ENCODE results near the gene AS3MT. TPM values are rescaled to one million over a fixed set of nuclear protein-coding genes. Genes with fewer than 3 reads are reported as not detected.
"Not testable (repeated sequence)": the region's sequence is repeated elsewhere in the genome, so short reads cannot be mapped to it uniquely, and the experiment has no call there.

AS3MT gene
- total and polyA plus RNA-seq, 3 experiments from 2014 or later: 0.44 TPM; not detected in 2

DNA sequence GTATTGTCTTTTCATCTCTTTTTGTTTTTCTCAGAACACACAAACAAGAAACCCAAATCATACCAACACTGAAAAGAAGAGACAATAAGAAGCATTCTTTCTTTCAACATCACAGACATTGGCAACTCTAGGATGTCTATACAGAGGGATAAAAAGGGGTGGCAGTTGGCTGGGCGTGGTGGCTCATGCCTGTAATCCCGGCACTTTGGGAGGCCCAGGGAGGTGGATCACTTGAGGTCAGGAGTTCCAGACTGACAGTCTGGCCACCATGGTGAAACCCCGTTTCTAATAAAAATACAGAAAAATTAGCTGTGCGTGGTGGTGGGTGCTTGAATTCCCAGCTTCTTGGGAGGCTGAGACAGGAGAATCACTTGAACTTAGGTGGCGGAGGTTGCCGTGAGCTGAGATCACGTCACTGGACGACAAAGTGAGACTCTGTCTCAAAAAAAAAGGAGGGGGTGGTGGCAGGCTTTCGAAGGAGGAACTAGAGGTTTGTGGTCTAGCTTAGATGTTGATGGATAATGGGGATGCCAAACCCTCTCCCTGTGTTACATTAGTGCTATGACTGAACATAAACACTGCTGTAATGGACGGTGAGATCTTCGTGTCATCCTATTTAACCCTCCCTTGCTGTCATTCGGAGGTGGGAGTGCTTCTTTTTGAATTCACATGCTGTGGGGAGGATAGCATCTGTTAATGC, 58.2 kb downstream of the AS3MT start:
- ChIA-PET CTCF (no interaction called here), POLR2A (no interaction called here)
- DNase-seq: no peak

DNA sequence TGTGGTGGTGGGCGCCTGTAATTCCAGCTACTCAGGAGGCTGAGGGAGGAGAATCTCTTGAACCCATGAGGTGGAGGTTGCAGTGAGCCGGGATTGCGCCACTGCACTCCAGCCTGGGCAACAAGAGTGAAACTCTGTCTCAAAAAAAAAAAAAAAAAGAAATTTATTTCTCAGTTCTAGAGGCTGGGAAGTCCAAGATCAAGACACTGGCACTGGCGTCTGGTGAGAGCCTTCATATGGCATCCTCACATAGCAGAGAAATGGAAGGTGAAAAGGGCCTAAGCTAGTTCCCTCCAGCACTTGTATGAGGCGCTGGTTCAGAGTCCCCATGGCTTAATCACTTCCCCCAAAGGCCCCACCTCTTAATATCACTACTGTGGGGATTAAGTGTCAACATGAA, 59.2 kb downstream of the AS3MT start:
- H3K27ac Mint-ChIP-seq; H3K27ac ChIP-seq (ENCODE audit: low read depth, low read length); H3K27me3 ChIP-seq (ENCODE audit: insufficient read depth, low read length, poor library complexity, severe bottlenecking); POLR2A ChIA-PET; H3K36me3 ChIP-seq (ENCODE audit: insufficient read depth, low read length); H3K9me3 ChIP-seq (ENCODE audit: low read length); H3K27me3 Mint-ChIP-seq; CTCF ChIA-PET; H3K4me3 ChIP-seq (ENCODE audit: low read length); H3K4me3 Mint-ChIP-seq; H3K9me3 Mint-ChIP-seq; H3K4me1 ChIP-seq (ENCODE audit: insufficient read depth, low read length); DNase-seq: not testable (repeated sequence)
- Mint-ChIP-seq H3K4me1 (peaks cover 14 to 36% (median 26%) of the 10 kb centered on the region in 3 donors), H3K36me3 (peaks cover 8 to 26% (median 8%) of the 10 kb centered on the region in 3 donors)

More for the DNA sequence above, 58.2 kb downstream of the AS3MT start:
- H3K27ac Mint-ChIP-seq: no peak overlapping the region
- Histone ChIP-seq H3K4me3 (ENCODE audit: low read length) (no peak overlapping the region), H3K4me1 (ENCODE audit: insufficient read depth, low read length) (peaks cover 6% of the 10 kb centered on the region), H3K27ac (ENCODE audit: low read depth, low read length) (no peak overlapping the region), H3K27me3 (ENCODE audit: insufficient read depth, low read length, poor library complexity, severe bottlenecking) (no peaks in the 10 kb centered on the region), H3K9me3 (ENCODE audit: low read length) (no peaks in the 10 kb centered on the region), H3K36me3 (ENCODE audit: insufficient read depth, low read length) (no peaks in the 10 kb centered on the region)
- peaks cover 8 to 23% (median 8%) of the 10 kb centered on the region in 3 donors for H3K36me3 Mint-ChIP-seq
- no peaks in the 10 kb centered on the region for H3K9me3 Mint-ChIP-seq
- peaks cover 20 to 45% (median 36%) of the 10 kb centered on the region in 3 donors for H3K4me1 Mint-ChIP-seq
- no peaks in the 10 kb centered on the region for H3K27me3 Mint-ChIP-seq
- H3K4me3 Mint-ChIP-seq: no peak overlapping the region

DNA sequence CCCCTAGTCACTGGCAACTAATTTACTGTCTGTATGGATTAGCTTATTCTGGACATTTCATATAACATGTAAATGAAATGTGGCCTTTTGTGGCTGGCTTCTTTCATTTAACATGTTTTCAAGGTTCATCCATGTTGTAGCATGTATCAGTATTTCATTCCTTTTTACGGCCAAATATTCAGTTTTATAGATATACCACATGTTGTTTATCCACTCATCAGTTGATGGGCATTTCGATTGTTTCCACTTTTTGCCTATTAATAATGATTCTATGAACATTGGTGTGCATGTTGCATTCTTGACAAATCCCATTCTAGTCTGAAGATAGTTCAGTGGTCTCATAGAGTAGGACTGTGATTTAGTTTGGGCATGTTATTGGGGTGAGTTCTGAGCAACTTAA, 61.5 kb downstream of the AS3MT start:
- no peak for DNase-seq
- Mint-ChIP-seq H3K4me1 (peaks cover 3 to 20% (median 12%) of the 10 kb centered on the region in 3 donors), H3K27me3 (no peaks in the 10 kb centered on the region), H3K36me3 (peaks cover 8 to 23% (median 9%) of the 10 kb centered on the region in 3 donors), H3K4me3 (no peak overlapping the region), H3K27ac (no peak overlapping the region), H3K9me3 (no peaks in the 10 kb centered on the region)
- Histone ChIP-seq H3K36me3 (ENCODE audit: insufficient read depth, low read length) (no peaks in the 10 kb centered on the region), H3K27ac (ENCODE audit: low read depth, low read length) (no peak overlapping the region), H3K9me3 (ENCODE audit: low read length) (no peaks in the 10 kb centered on the region), H3K4me3 (ENCODE audit: low read length) (no peak overlapping the region), H3K4me1 (ENCODE audit: insufficient read depth, low read length) (peaks cover 2% of the 10 kb centered on the region), H3K27me3 (ENCODE audit: insufficient read depth, low read length, poor library complexity, severe bottlenecking) (no peaks in the 10 kb centered on the region)
- CTCF ChIA-PET: no interaction called here
- POLR2A ChIA-PET: interaction anchor here (0.6 kb wide), 1 partner anchor 13 kb away, joined by 3 read pairs; the partner anchor contains the start of gene CNNM2

DNA sequence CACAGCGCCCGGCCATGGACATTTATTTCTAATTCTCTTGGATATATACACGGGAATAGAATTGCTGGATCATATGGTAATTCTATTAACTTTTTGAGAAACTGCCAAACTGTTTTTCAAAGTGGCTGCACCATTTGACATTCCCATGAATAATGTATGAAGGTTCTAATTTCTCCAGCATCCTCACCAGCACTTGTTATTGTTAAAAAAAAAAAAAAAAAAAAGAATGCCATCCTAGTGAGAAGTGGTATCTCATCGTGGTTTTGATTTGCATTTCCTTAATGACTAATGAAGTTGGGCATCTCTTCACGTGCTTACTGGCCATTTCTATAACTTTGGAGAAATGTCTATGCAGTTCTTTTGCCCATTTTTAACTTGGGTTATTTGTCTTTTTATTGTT, 62.4 kb downstream of the AS3MT start:
- H3K9me3 Mint-ChIP-seq: no peaks in the 10 kb centered on the region

DNA sequence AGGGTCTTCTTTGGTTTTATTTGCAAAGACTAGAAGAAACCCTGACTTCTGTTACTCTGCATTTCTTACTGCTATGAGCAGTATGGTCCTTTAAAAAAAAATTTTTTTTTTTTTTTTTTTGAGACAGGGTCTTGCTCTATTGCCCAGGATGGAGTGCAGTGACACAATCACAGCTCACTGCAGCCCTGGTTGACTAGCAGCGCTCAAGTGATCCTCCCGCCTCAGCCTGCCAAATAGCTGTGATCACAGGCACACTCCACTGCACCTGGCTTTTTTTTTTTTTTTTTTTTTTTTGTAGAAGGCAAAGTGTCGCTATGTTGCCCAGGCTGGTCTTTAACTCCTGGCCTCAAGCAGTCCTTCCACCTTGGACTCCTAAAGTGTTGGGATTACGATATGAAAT, 66.2 kb downstream of the AS3MT start:
- Mint-ChIP-seq H3K27ac (no peak overlapping the region), H3K4me3 (peak overlapping the region in 1 of 7 donors; percentile 36), H3K4me1 (peaks cover 15 to 33% (median 26%) of the 10 kb centered on the region in 3 donors), H3K27me3 (no peaks in the 10 kb centered on the region), H3K9me3 (no peaks in the 10 kb centered on the region), H3K36me3 (peaks cover 4 to 16% (median 12%) of the 10 kb centered on the region in 3 donors)
- Histone ChIP-seq H3K36me3 (ENCODE audit: insufficient read depth, low read length) (no peaks in the 10 kb centered on the region), H3K4me3 (ENCODE audit: low read length) (no peak overlapping the region), H3K9me3 (ENCODE audit: low read length) (no peaks in the 10 kb centered on the region), H3K4me1 (ENCODE audit: insufficient read depth, low read length) (peaks cover 11% of the 10 kb centered on the region), H3K27me3 (ENCODE audit: insufficient read depth, low read length, poor library complexity, severe bottlenecking) (no peaks in the 10 kb centered on the region), H3K27ac (ENCODE audit: low read depth, low read length) (no peak overlapping the region)
- ChIA-PET POLR2A (no interaction called here), CTCF (no interaction called here)
- DNase-seq: no peak

More for the DNA sequence above, 62.4 kb downstream of the AS3MT start:
- Mint-ChIP-seq H3K4me1 (peaks cover 13 to 24% (median 22%) of the 10 kb centered on the region in 3 donors), H3K27me3 (no peaks in the 10 kb centered on the region), H3K36me3 (peaks cover 9 to 23% (median 12%) of the 10 kb centered on the region in 3 donors), H3K27ac (no peak overlapping the region), H3K4me3 (no peak overlapping the region)
- ChIA-PET POLR2A (no interaction called here), CTCF (no interaction called here)
- H3K4me1 ChIP-seq (ENCODE audit: insufficient read depth, low read length): peaks cover 11% of the 10 kb centered on the region
- H3K9me3 ChIP-seq (ENCODE audit: low read length): no peaks in the 10 kb centered on the region
- H3K27me3 ChIP-seq (ENCODE audit: insufficient read depth, low read length, poor library complexity, severe bottlenecking): no peaks in the 10 kb centered on the region
- no peak for DNase-seq
- H3K4me3 ChIP-seq (ENCODE audit: low read length): no peak overlapping the region
- H3K27ac ChIP-seq (ENCODE audit: low read depth, low read length): no peak overlapping the region
- no peaks in the 10 kb centered on the region for H3K36me3 ChIP-seq (ENCODE audit: insufficient read depth, low read length)

DNA sequence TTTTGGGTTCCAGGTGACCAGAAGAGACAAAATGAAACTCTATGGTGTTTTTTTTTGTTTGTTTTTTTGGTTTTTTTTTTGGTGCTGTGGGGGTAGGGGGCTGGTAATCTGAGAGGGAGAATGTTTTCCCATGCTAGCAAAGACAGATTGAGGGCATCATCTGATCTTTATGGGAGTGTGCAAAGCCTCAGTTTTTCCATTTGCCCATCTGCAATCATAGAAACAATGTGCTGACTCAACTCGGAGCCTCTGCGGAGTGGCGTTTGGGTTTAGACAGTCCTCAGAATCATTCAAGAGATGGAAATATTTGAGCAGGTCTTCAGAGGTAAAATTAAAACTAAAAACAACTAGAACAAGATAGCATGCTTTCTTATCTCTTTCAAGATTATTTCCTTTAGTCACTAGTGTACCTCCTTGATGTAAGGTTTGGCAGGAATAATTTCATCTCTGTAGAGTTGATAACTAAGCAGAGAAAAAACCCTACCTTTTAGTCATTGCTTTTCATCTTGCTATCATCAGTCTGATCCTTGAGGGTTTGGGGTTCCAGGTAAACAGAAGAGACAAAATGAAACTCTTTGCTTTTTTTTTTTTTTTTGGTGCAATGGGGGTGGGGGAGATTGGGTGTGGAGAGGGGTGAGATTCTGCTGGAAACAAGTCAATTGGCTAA, 66.8 kb downstream of the AS3MT start:
- Mint-ChIP-seq H3K4me3 (peak overlapping the region in 1 of 7 donors; percentile 36), H3K27ac (peak overlapping the region in 3 of 8 donors; percentile 2 to 26 (median 11)), H3K9me3 (no peaks in the 10 kb centered on the region), H3K27me3 (no peaks in the 10 kb centered on the region), H3K4me1 (peaks cover 15 to 27% (median 26%) of the 10 kb centered on the region in 3 donors), H3K36me3 (peaks cover 3 to 16% (median 9%) of the 10 kb centered on the region in 3 donors)
- H3K27ac ChIP-seq (ENCODE audit: low read depth, low read length): no peak overlapping the region
- H3K27me3 ChIP-seq (ENCODE audit: insufficient read depth, low read length, poor library complexity, severe bottlenecking): no peaks in the 10 kb centered on the region
- ChIA-PET POLR2A (no interaction called here), CTCF (no interaction called here)
- H3K4me1 ChIP-seq (ENCODE audit: insufficient read depth, low read length): peaks cover 11% of the 10 kb centered on the region
- H3K36me3 ChIP-seq (ENCODE audit: insufficient read depth, low read length): no peaks in the 10 kb centered on the region
- no peaks in the 10 kb centered on the region for H3K9me3 ChIP-seq (ENCODE audit: low read length)
- DNase-seq: no peak
- no peak overlapping the region for H3K4me3 ChIP-seq (ENCODE audit: low read length)

DNA sequence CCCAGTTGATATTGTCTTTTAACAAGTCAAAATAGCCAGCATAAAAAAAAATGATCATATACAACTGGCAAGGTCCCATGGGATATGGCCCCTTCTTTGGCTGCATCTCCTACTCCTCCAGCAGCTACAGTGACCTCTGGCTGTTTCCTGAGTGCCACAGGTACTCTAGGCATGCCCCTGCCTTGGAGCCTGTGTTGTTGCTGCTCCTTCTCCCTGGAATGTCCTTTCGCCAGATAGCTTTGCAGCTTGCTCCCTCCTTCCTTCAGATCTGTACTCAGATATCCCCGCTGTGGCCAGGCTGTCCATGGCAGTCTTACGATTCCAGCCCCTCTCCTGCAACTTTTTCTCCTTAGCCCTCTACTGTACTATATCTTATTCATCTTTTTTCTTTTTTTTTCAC, 72.1 kb downstream of the AS3MT start:
- Histone ChIP-seq H3K36me3 (ENCODE audit: insufficient read depth, low read length) (no peaks in the 10 kb centered on the region), H3K27ac (ENCODE audit: low read depth, low read length) (no peak overlapping the region), H3K4me1 (ENCODE audit: insufficient read depth, low read length) (peaks cover 2% of the 10 kb centered on the region), H3K9me3 (ENCODE audit: low read length) (no peaks in the 10 kb centered on the region), H3K4me3 (ENCODE audit: low read length) (no peak overlapping the region), H3K27me3 (ENCODE audit: insufficient read depth, low read length, poor library complexity, severe bottlenecking) (no peaks in the 10 kb centered on the region)
- Mint-ChIP-seq H3K4me3 (no peak overlapping the region), H3K36me3 (peaks cover 6 to 10% (median 9%) of the 10 kb centered on the region in 3 donors), H3K27ac (peak overlapping the region in 1 of 8 donors; percentile 5), H3K27me3 (no peaks in the 10 kb centered on the region), H3K9me3 (no peaks in the 10 kb centered on the region), H3K4me1 (peaks cover 9 to 32% (median 19%) of the 10 kb centered on the region in 3 donors)
- ChIA-PET CTCF (no interaction called here), POLR2A (no interaction called here)
- no peak for DNase-seq

DNA sequence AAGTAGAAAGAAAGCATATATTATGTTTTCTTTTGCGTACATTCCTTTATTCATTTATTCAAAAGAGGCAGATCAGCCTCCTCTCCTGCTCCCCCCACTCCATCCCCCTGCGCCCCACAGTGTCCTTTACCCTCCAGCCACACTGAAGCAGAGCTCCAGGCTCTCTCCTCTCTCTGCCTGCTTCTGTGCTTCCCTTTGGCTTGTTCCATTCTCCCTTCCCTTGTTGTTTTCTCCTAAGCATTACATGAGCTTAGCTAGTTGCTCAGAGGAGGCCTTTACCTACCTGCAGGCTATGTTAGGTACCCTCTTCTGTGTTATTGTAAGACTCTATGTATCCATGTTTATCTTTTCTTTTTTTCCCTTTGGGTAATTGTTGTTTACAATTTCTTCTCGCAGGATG, 76.2 kb downstream of the AS3MT start:
- no peaks in the 10 kb centered on the region for H3K27me3 ChIP-seq (ENCODE audit: insufficient read depth, low read length, poor library complexity, severe bottlenecking)
- H3K4me3 ChIP-seq (ENCODE audit: low read length): no peak overlapping the region
- Mint-ChIP-seq H3K4me3 (no peak overlapping the region), H3K36me3 (peaks cover 3 to 11% (median 5%) of the 10 kb centered on the region in 3 donors), H3K27me3 (no peaks in the 10 kb centered on the region), H3K9me3 (no peaks in the 10 kb centered on the region), H3K27ac (no peak overlapping the region), H3K4me1 (peaks cover 7 to 19% (median 8%) of the 10 kb centered on the region in 3 donors)
- ChIA-PET POLR2A (no interaction called here), CTCF (no interaction called here)
- no peaks in the 10 kb centered on the region for H3K4me1 ChIP-seq (ENCODE audit: insufficient read depth, low read length)
- no peaks in the 10 kb centered on the region for H3K9me3 ChIP-seq (ENCODE audit: low read length)
- no peaks in the 10 kb centered on the region for H3K36me3 ChIP-seq (ENCODE audit: insufficient read depth, low read length)
- no peak for DNase-seq
- H3K27ac ChIP-seq (ENCODE audit: low read depth, low read length): no peak overlapping the region

Measured in CD8-positive, alpha-beta memory T cell (primary cell).